Chondrocyte (in vitro differentiated cells): ENCODE data around the gene RAP1B. TPM values are rescaled to one million over a fixed set of nuclear protein-coding genes. Genes with fewer than 3 reads are reported as not detected.

Experiments
- DNase-seq: peaks from one replicate; pipeline ENCODE4 v3.0.0; 2021; ENCODE audit warnings: mixed read lengths, low spot score
- H3K27ac Mint-ChIP-seq: one replicate; pipeline ENCODE4 v1.8.0; 2021; ENCODE audit warnings: mild to moderate bottlenecking, moderate library complexity, mixed read lengths; ENCODE audit not compliant: unreplicated experiment
- H3K27me3 Mint-ChIP-seq: 2 replicates; pipeline ENCODE4 v1.8.0; 2021; ENCODE audit warnings: low read depth, mixed read lengths
- H3K36me3 Mint-ChIP-seq: 2 replicates; pipeline ENCODE4 v1.8.0; 2021; ENCODE audit warnings: low read depth, mixed read lengths
- H3K4me1 Mint-ChIP-seq: 2 replicates; pipeline ENCODE4 v1.8.0; 2021; ENCODE audit warnings: low read depth, mild to moderate bottlenecking, mixed read lengths
- H3K4me3 Mint-ChIP-seq: one replicate; pipeline ENCODE4 v1.8.0; 2021; ENCODE audit warnings: mild to moderate bottlenecking, moderate library complexity, mixed read lengths; ENCODE audit not compliant: unreplicated experiment
- H3K9me3 Mint-ChIP-seq: 2 replicates; pipeline ENCODE4 v1.8.0; 2021; ENCODE audit warnings: low read depth, mixed read lengths
- CTCF ChIP-seq: fragments of 200-600 bp; sonication (generic); IDR thresholded peaks from 2 replicates; pipeline ENCODE4 v1.5.0; 2021; ENCODE audit warnings: antibody characterized with exemption, mild to moderate bottlenecking, moderate library complexity
- total RNA-seq: library from RNA; stranded (reverse); gene quantifications from 3 replicates; pipeline ENCODE4 v1.2.1, GENCODE V29; 2021

RAP1B gene
- total RNA-seq, 1 donor from 2014 or later, result 239 TPM

GRCh38 chr12:68609998-68610369 lies 715 bp upstream of the RAP1B start:
- TF ChIP-seq CTCF, result no peak
- peaks cover 43% of the 10 kb centered on the region for H3K4me1 Mint-ChIP-seq
- no peak for DNase-seq
- peaks cover 6% of the 10 kb centered on the region for H3K36me3 Mint-ChIP-seq
- no peaks in the 10 kb centered on the region for H3K27me3 Mint-ChIP-seq
- peak overlapping the region; percentile 99 for H3K27ac Mint-ChIP-seq
- H3K4me3 Mint-ChIP-seq, result peak overlapping the region; percentile 91
- no peaks in the 10 kb centered on the region for H3K9me3 Mint-ChIP-seq

DNA sequence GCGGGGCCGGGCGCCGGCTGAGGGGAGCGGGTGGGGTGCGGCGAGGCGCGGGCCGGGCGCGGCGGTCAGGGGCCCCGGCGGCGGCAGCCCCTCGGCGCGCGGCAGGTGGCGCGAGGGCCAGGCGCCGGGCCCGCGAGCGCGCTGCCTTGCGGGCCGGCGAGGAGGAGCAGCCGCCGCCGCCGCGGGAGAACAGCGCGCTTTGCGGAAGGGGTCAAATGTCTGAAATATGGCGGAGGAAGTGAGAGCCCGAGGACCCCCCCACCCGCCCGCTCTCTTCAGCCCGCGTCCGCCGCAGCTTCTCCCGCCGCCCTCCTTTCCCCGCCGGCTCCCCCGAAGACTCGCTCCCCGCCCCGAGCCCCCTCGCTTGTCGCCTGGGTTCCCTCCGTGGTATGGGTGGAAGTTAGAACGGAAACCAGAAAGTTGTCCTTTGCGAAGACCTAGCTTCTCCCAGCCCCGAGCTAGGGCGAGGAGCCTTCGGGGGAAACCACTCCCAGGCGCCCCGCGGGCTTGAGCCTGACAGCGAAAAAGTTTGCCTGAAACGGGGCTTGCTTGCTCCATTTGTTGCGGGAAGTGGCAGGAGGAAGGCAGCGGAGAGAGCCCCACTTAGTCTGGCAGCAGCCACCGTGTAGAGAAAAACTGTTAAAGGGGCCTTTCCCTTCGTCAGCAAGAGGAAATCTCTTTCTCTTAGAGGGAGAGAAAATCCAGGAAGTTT lies 551 bp downstream of the RAP1B start:
- Mint-ChIP-seq H3K9me3 (no peaks in the 10 kb centered on the region), H3K4me3 (peak overlapping the region; percentile 87), H3K4me1 (peaks cover 52% of the 10 kb centered on the region), H3K27ac (peak overlapping the region; percentile 98), H3K27me3 (no peaks in the 10 kb centered on the region), H3K36me3 (peaks cover 6% of the 10 kb centered on the region)
- no peak for DNase-seq
- TF ChIP-seq CTCF, result peak; percentile 28

GRCh38 chr12:68611806-68612160 lies 1.1 kb downstream of the RAP1B start:
- H3K36me3 Mint-ChIP-seq, result peaks cover 6% of the 10 kb centered on the region
- no peak for DNase-seq
- peak; percentile 4 for TF ChIP-seq CTCF
- H3K4me1 Mint-ChIP-seq, result peaks cover 52% of the 10 kb centered on the region
- H3K9me3 Mint-ChIP-seq, result no peaks in the 10 kb centered on the region
- peak overlapping the region; percentile 87 for H3K4me3 Mint-ChIP-seq
- peak overlapping the region; percentile 98 for H3K27ac Mint-ChIP-seq
- H3K27me3 Mint-ChIP-seq, result no peaks in the 10 kb centered on the region

DNA sequence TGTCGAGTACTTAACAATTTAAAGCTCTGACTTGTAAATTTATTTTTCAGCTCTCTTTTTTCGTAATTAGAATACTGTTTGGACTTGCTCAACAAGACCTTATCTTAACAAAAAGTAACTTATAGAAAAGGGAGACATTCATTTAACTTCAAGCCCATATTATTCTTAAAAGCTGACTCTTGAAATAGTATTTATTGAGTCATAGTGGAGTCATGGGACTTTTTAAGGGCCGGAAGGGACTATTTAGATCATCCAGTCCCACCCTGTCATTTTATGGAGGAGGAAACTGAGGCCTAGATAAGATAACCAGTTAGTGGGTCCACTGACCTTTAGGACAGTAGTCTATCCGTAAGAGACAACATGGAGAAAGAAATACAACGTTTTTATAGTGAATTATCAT lies 1.5 kb downstream of the RAP1B start:
- no peak for TF ChIP-seq CTCF
- Mint-ChIP-seq H3K36me3 (peaks cover 6% of the 10 kb centered on the region), H3K9me3 (no peaks in the 10 kb centered on the region), H3K4me1 (peaks cover 54% of the 10 kb centered on the region), H3K27me3 (no peaks in the 10 kb centered on the region), H3K27ac (peak overlapping the region; percentile 98), H3K4me3 (peak overlapping the region; percentile 87)
- DNase-seq, result no peak

DNA sequence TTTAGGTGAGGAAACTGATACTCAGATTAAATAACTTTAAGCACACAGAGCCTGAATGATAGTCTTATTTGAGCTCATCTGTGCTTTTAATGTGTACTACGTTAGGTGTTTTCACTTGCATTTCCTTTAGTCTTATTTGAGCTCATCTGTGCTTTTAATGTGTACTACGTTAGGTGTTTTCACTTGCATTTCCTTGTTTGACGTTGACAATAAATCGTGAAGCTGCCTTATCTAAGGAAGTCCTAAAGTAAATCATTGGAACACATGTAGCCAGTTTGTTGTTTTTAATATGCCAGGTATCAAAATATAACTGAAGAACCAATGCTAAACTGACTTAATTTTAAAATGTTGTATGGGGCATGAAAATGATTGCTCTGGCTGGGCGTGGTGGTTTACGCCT lies 2.0 kb downstream of the RAP1B start:
- H3K27ac Mint-ChIP-seq, result peak overlapping the region; percentile 98
- peak overlapping the region; percentile 87 for H3K4me3 Mint-ChIP-seq
- H3K27me3 Mint-ChIP-seq, result no peaks in the 10 kb centered on the region
- peaks cover 58% of the 10 kb centered on the region for H3K4me1 Mint-ChIP-seq
- peaks cover 6% of the 10 kb centered on the region for H3K36me3 Mint-ChIP-seq
- no peak for TF ChIP-seq CTCF
- no peaks in the 10 kb centered on the region for H3K9me3 Mint-ChIP-seq
- DNase-seq, result no peak
